Stimulated activated CD4-positive, alpha-beta T cell treated with anti-CD3 and anti-CD28 coated beads, Interleukin-1b, Interleukin-23, amount 100 ng/mL, for 24 hours (primary cell): ENCODE results near the gene NFATC2.
A peak's percentile ranks its signal among the peaks of the same experiment; 100 is the strongest.

Source experiments
- DNase-seq, 4 experiments: peaks; one replicate each; pipeline ENCODE4 v3.0.0-alpha.2; 2020; ENCODE audit warnings: low read depth in 4 of 4, low spot score in 1 of 4

NFATC2 gene

DNA sequence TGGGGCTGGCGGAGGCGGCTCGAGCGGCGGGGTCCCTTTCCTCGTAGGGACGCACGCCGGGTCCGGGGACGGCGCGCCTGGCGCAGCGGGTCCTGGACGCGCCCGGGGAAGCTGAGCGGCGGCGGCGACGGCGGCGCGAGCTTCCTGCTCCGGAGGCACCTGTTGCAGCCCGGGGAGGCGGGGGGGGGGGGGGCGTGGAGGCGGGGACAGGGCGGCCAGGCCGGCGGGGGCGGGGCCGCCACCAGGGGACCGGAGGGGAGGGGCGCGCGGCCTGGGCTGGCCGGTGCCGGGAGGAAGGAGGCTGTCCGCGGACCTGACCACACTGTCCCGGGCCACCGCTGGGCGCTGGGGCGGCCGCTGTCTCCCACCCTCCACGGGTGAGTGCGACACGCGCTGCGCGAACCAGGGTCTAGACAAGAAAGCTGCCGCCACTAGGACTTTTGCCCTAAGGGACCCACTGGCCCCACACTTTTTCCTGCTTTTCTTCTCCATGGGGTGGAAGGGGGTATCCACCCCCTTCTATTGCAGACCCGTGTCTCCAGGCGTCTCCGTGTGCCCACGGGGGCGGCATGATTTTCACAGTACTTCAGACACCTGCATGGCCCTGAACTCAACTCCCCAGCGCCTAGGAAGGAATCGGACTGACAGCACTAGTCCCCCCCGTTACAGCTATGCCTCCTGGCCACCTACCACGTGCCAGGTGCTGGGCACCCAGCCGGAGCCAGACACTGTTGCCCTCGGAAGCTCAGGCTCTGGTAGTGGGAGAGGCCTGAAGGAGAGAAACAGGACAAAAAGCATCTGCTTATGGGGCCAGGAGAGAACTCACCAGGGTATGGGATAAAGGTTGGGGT is at the start of gene NFATC2:
NFATC2 (minus strand) TSS at position 149 of the 851 bp plus-strand sequence. CDS start 220 bp downstream, outside the sequence.
- DNase-seq = peak in 1 of 4 experiments; percentile 44

DNA sequence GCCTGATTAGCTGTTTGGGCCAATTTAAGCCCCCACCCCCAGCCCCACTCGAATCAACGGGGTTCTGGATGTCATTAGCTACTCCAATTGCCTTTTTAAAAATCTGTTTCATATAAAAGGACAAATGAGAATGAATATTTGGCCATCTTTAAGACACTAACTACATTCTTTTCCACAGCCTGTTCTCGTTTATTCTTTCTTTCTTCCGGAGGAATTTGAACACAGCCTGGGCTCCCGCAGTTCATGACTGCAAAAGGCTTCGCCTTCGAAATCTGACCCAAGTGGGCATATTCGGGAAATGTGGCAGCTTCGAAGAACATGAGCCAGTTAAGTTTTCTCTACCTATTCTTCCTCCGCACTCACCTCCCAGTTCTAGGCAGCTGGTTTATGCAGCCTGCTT is 49.4 kb upstream of the NFATC2 start:
- DNase-seq = no peak

GRCh38 chr20:51588762-51589161 is 46.2 kb upstream of the NFATC2 start:
- no peak for DNase-seq

GRCh38 chr20:51587145-51587544 is 44.6 kb upstream of the NFATC2 start:
- DNase-seq = no peak

GRCh38 chr20:51586005-51586440 is 43.5 kb upstream of the NFATC2 start:
- DNase-seq = no peak

DNA sequence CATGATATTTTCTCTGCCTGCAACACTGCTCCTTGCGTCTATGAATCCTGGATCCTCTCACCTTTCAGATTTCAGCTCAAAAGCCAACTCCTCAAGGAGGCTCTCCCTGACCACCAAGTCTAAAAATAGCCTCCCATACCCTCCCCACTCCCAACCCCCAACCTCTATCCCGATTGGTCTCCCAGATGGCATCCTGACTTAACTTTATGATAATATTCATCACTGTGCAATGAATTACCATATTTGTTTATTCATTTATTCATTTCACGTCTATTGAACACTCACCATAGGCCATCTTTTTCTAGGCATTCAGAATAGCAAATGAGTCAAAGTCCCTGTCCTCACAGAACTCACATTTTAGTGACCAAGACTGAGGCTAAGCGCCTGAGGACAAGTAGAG is 42.6 kb upstream of the NFATC2 start:
- no peak for DNase-seq

GRCh38 chr20:51584737-51585136 is 42.2 kb upstream of the NFATC2 start:
- no peak for DNase-seq

DNA sequence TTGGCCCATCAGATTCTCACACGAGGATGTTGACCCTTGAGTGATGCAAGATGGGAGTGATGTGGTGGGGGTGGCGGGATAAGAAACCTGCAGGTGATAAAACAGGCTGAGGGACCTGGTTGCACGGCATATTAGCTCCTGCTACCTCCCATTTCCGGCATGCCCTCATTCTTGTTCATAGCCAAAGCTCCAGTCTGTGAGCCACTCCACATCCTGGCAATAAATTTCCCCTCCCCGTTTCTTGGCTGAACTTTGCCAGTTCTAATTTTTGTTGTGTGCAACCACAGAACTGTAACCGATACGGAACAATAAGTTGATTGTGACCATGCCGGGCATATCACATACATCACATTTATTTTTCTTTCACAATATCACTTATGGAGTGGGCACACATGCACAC is 41.6 kb upstream of the NFATC2 start:
- no peak for DNase-seq

- DNase-seq = no peak
Measured at GRCh38 chr20:51583499-51583898, 41.0 kb upstream of the NFATC2 start.

- no peak for DNase-seq
Measured at GRCh38 chr20:51583073-51583472, 40.6 kb upstream of the NFATC2 start.

GRCh38 chr20:51581571-51581970 is 39.1 kb upstream of the NFATC2 start:
- no peak for DNase-seq

DNA sequence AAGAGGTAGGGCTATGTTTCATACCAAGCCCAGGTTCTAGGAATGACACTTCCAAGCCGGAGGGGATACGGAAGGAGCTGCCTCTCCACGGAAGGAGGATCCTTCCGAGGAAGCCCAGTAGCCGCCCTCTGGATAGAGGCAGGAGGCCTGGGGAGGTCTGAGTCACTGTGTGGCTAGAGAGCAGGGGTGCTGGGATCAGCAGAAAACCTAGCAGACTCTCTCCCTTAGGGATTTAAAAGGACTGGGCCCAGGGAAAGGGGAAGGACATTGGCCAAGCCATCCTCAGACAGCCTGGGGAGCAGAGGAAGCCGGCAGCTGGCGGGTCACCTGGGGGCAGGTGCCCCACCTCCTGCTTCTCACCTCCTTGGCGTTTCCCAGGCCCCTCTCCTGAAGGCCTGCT is 36.6 kb upstream of the NFATC2 start:
- DNase-seq = no peak

DNA sequence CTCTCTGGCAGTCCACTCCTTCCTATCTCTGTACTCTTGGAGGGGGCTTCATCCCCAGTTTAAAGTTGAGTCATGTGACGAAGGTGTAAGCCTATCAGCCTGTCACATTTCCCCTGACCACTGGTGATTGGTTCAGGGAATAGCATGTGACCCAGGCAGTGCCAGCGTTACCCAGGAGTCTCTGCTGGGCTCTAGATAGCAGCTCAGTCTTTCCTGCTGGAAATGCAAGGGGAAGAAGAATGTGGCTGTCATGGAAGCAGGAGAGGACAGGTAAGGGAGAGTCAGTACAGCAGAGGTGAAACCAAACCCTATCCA is 35.6 kb upstream of the NFATC2 start:
- no peak for DNase-seq

- DNase-seq = no peak
Measured at GRCh38 chr20:51577432-51578144, 35.1 kb upstream of the NFATC2 start.

DNA sequence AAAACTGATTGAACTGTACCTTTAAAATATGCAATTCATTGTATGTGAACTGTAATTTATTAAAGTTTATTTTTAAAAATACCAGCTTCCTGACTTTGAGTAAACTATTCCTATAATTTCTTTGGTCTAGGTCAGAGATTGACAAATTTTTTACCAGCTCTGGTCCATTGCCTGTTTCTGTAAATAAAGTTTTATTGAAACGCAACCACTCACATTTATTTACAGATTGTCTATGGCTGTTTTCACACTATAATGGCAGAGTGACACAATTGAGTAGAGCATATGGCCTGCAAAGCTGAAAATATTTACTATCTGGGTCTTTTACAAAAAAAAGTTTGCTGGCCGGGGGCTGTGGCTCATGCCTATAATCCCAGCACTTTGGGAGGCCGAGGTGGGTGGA is 33.0 kb upstream of the NFATC2 start:
- DNase-seq = no peak

GRCh38 chr20:51574248-51575033 is 31.9 kb upstream of the NFATC2 start:
- DNase-seq = peak in 2 of 4 experiments; percentile 25 to 41

DNA sequence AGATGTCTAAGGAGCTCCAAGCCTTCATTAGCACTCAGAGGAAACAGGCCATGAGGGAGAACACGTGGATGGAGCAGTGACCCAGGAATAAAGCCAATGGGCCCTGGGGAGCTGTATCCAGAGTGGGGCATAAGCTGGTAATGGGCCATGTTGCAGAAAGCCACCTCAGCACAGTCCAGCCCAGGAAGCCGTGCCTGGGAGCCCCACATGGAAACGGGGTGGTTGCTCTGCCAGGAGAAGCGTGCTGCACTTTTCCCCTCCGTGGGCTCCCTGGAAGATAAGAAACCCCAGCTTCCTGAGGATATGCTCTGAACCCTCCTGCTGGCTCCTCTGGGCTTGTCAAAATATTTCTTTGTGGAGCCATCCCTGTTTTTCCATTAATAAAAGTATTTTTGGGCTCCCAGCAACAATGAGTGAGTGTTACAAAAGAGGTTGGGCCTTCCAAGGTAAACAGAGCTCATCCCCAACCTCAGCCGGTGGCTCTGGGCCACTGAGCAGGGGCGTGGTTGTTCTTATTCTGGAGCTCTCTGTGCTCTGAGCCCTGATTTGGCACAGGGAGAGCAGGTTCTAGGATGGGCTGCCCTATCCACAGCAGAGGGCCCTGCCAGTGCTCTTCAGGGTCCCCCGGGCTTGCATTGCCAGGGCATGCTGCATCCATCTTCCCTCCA is 31.2 kb upstream of the NFATC2 start:
- DNase-seq = no peak

- DNase-seq = no peak
Measured at GRCh38 chr20:51571460-51571794, 28.9 kb upstream of the NFATC2 start.

DNA sequence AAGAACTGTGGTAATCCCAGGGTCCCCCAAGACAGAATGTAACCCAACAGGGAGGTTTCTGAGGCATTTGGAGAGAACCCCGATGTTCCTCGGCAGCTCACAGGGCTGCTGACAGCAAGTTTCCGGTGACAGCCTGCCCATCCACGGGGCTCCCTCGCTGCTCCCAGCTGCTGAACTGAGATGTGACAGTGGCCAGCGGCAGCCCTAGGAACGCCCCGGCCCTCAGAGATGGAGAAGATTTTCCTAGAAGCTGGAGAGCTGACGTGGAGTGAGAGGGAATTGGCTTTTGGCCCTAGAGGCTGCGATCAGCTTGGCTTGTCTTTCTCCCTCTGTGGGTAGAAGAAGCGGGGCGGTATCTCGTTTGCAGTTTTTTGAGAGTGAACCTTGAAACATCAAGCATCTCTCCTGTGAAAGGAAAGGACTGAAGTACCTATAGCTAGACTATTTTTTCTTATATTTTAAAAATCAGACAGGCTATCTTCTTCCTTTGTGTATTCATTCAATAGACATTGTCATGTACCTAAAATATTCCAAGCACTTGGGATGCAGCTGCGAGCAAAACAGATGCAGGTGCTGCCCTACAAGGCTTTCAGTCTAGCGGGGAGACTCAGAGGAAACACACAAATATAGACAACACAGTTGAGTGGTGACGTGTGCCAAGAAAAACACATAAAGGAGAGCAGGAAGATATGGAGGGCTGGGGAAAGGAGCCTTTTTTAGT is 28.4 kb upstream of the NFATC2 start:
- DNase-seq = no peak

GRCh38 chr20:51569815-51570738 is 27.6 kb upstream of the NFATC2 start:
- DNase-seq = no peak
